GM18502 (cell line): ENCODE measurements around the gene B3GNT5.
"Not testable (repeated sequence)": the region's sequence is repeated elsewhere in the genome, so short reads cannot be mapped to it uniquely, and the experiment has no call there.

Experiments
- ATAC-seq: cut with Tn5 transposase; IDR thresholded peaks from one replicate; pipeline ENCODE4 v1.9.1; 2021; ENCODE audit warnings: mild to moderate bottlenecking; ENCODE audit not compliant: unreplicated experiment, poor library complexity

Gene B3GNT5

GRCh38 chr3:183229178-183229577 is 23.9 kb upstream of the B3GNT5 start:
- ATAC-seq: no peak

GRCh38 chr3:183230251-183230650 is 22.8 kb upstream of the B3GNT5 start:
- ATAC-seq: not testable (repeated sequence)

GRCh38 chr3:183230826-183231225 is 22.2 kb upstream of the B3GNT5 start:
- ATAC-seq: no peak

- no peak for ATAC-seq
Measured at GRCh38 chr3:183233966-183234365, 19.1 kb upstream of the B3GNT5 start.

- no peak for ATAC-seq
Measured at GRCh38 chr3:183239046-183239445, 14.0 kb upstream of the B3GNT5 start.

- no peak for ATAC-seq
Measured at GRCh38 chr3:183242431-183242830, 10.6 kb upstream of the B3GNT5 start.

GRCh38 chr3:183244219-183244618 is 8.8 kb upstream of the B3GNT5 start:
- no peak for ATAC-seq

GRCh38 chr3:183244981-183245476 is 8.0 kb upstream of the B3GNT5 start:
- no peak for ATAC-seq

- no peak for ATAC-seq
Measured at GRCh38 chr3:183247011-183247589, 6.0 kb upstream of the B3GNT5 start.

- ATAC-seq: no peak
Measured at GRCh38 chr3:183249006-183249718, 3.9 kb upstream of the B3GNT5 start.

- ATAC-seq: no peak
Measured at GRCh38 chr3:183252118-183252782, 803 bp upstream of the B3GNT5 start.

GRCh38 chr3:183253528-183254486 is 754 bp downstream of the B3GNT5 start:
- no peak for ATAC-seq

GRCh38 chr3:183254487-183255347 is 1.7 kb downstream of the B3GNT5 start:
- ATAC-seq: no peak

- no peak for ATAC-seq
Measured at GRCh38 chr3:183255348-183255730, 2.3 kb downstream of the B3GNT5 start.

- ATAC-seq: no peak
Measured at GRCh38 chr3:183259087-183259486, 6.0 kb downstream of the B3GNT5 start.

- no peak for ATAC-seq
Measured at GRCh38 chr3:183259621-183260020, 6.6 kb downstream of the B3GNT5 start.

- no peak for ATAC-seq
Measured at GRCh38 chr3:183260167-183260904, 7.3 kb downstream of the B3GNT5 start.

- no peak for ATAC-seq
Measured at GRCh38 chr3:183261151-183261724, 8.2 kb downstream of the B3GNT5 start.
